Activated T-cell treated with anti-CD3 and anti-CD28 coated beads for 4 hours (primary cell): ENCODE measurements around the gene NEU1.
A peak's percentile ranks its signal among the peaks of the same experiment; 100 is the strongest.
"Not testable (repeated sequence)": the region's sequence is repeated elsewhere in the genome, so short reads cannot be mapped to it uniquely, and the experiment has no call there.

Source experiments
- DNase-seq: peaks from one replicate; pipeline ENCODE4 v3.0.0-alpha.2; 2020

Gene NEU1

GRCh38 chr6:31837369-31838113 is 25.1 kb downstream of the NEU1 start:
- no peak for DNase-seq

GRCh38 chr6:31836474-31837368 is 25.9 kb downstream of the NEU1 start:
- no peak for DNase-seq

GRCh38 chr6:31836047-31836473 is 26.6 kb downstream of the NEU1 start:
- DNase-seq: no peak

GRCh38 chr6:31834367-31835250 is 28.0 kb downstream of the NEU1 start:
- peak; percentile 75 for DNase-seq

- DNase-seq: no peak
These were observed 31.0 kb downstream of the NEU1 start for GRCh38 chr6:31831350-31832215.

- DNase-seq: no peak
These were observed 31.7 kb downstream of the NEU1 start for GRCh38 chr6:31830886-31831335.

- no peak for DNase-seq
These were observed 32.9 kb downstream of the NEU1 start for GRCh38 chr6:31829633-31830283.

- peak; percentile 79 for DNase-seq
These were observed 35.1 kb downstream of the NEU1 start, which contains the start of gene HSPA1B for GRCh38 chr6:31827286-31828079. HSPA1B (plus strand) TSS chr6:31827738; CDS start chr6:31827951, 213 bp downstream.

- no peak for DNase-seq
These were observed 35.8 kb downstream of the NEU1 start for GRCh38 chr6:31826793-31827285.

GRCh38 chr6:31825553-31825952 is 37.1 kb downstream of the NEU1 start:
- DNase-seq: no peak

- DNase-seq: not testable (repeated sequence)
These were observed 38.9 kb downstream of the NEU1 start for GRCh38 chr6:31823592-31824196.

- peak; percentile 43 for DNase-seq
These were observed 40.4 kb downstream of the NEU1 start for GRCh38 chr6:31822036-31822821.

GRCh38 chr6:31821301-31822035 is 41.2 kb downstream of the NEU1 start:
- DNase-seq: peak; percentile 57

GRCh38 chr6:31820399-31820798 is 42.2 kb downstream of the NEU1 start:
- DNase-seq: not testable (repeated sequence)

- no peak for DNase-seq
These were observed 42.7 kb downstream of the NEU1 start for GRCh38 chr6:31819871-31820299.

- DNase-seq: not testable (repeated sequence)
These were observed 44.6 kb downstream of the NEU1 start for GRCh38 chr6:31817929-31818511.

- not testable (repeated sequence) for DNase-seq
These were observed 45.3 kb downstream of the NEU1 start for GRCh38 chr6:31817133-31817928.
